IPS-18a (cell line): ENCODE measurements around the gene IL21.
"Not testable (repeated sequence)": the region's sequence is repeated elsewhere in the genome, so short reads cannot be mapped to it uniquely, and the experiment has no call there.

Experiments used
- H3K27ac ChIP-seq: one replicate; pipeline ENCODE4 v1.5.1; 2013; ENCODE audit warnings: low read length
- H3K27me3 ChIP-seq: one replicate; pipeline ENCODE4 v1.6.1; 2013; ENCODE audit warnings: mild to moderate bottlenecking, low read length; ENCODE audit not compliant: control insufficient read depth, insufficient read depth
- H3K36me3 ChIP-seq: one replicate; pipeline ENCODE4 v1.6.1; 2013; ENCODE audit warnings: low read depth, low read length; ENCODE audit not compliant: control insufficient read depth
- H3K4me1 ChIP-seq: one replicate; pipeline ENCODE4 v1.6.1; 2013; ENCODE audit warnings: low read depth, low read length; ENCODE audit not compliant: control insufficient read depth
- H3K4me3 ChIP-seq: one replicate; pipeline ENCODE4 v1.5.1; 2013; ENCODE audit warnings: low read length
- H3K9ac ChIP-seq: one replicate; pipeline ENCODE4 v1.6.1; 2013; ENCODE audit warnings: mild to moderate bottlenecking, low read length, moderate library complexity
- H3K9me3 ChIP-seq: one replicate; pipeline ENCODE4 v1.6.1; 2013; ENCODE audit warnings: low read depth, low read length; ENCODE audit not compliant: control insufficient read depth

The IL21 gene

GRCh38 chr4:122658377-122658776, 37.5 kb upstream of the IL21 start:
- no peak overlapping the region for H3K9ac ChIP-seq
- H3K4me3 ChIP-seq = no peak overlapping the region
- H3K27ac ChIP-seq = no peak overlapping the region

GRCh38 chr4:122657553-122657952, 36.7 kb upstream of the IL21 start:
- Histone ChIP-seq H3K36me3 (no peaks in the 10 kb centered on the region), H3K9me3 (no peaks in the 10 kb centered on the region), H3K4me1 (no peaks in the 10 kb centered on the region), H3K27me3 (no peaks in the 10 kb centered on the region), H3K9ac (no peak overlapping the region), H3K27ac (no peak overlapping the region), H3K4me3 (no peak overlapping the region)

More at GRCh38 chr4:122658377-122658776, 37.5 kb upstream of the IL21 start:
- Histone ChIP-seq H3K36me3 (no peaks in the 10 kb centered on the region), H3K9me3 (no peaks in the 10 kb centered on the region), H3K27me3 (no peaks in the 10 kb centered on the region), H3K4me1 (no peaks in the 10 kb centered on the region)

GRCh38 chr4:122656583-122656982, 35.7 kb upstream of the IL21 start:
- H3K4me1 ChIP-seq, H3K36me3 ChIP-seq, H3K27ac ChIP-seq, H3K27me3 ChIP-seq, H3K9me3 ChIP-seq, H3K9ac ChIP-seq, H3K4me3 ChIP-seq: not testable (repeated sequence)

- H3K9me3 ChIP-seq = no peaks in the 10 kb centered on the region
- no peaks in the 10 kb centered on the region for H3K36me3 ChIP-seq
- no peaks in the 10 kb centered on the region for H3K27me3 ChIP-seq
- H3K27ac ChIP-seq = no peak overlapping the region
- no peak overlapping the region for H3K4me3 ChIP-seq
- no peak overlapping the region for H3K9ac ChIP-seq
- H3K4me1 ChIP-seq = no peaks in the 10 kb centered on the region
Observed at GRCh38 chr4:122652379-122652778, 31.5 kb upstream of the IL21 start.

- Histone ChIP-seq H3K4me3 (no peak overlapping the region), H3K4me1 (no peaks in the 10 kb centered on the region), H3K36me3 (no peaks in the 10 kb centered on the region), H3K9me3 (no peaks in the 10 kb centered on the region), H3K27me3 (no peaks in the 10 kb centered on the region), H3K27ac (no peak overlapping the region), H3K9ac (no peak overlapping the region)
Observed at GRCh38 chr4:122650148-122650547, 29.3 kb upstream of the IL21 start.

GRCh38 chr4:122647656-122648055, 26.8 kb upstream of the IL21 start:
- Histone ChIP-seq H3K27me3 (no peaks in the 10 kb centered on the region), H3K36me3 (no peaks in the 10 kb centered on the region), H3K4me3 (no peak overlapping the region), H3K4me1 (no peaks in the 10 kb centered on the region), H3K9ac (no peak overlapping the region), H3K27ac (no peak overlapping the region), H3K9me3 (no peaks in the 10 kb centered on the region)

GRCh38 chr4:122643257-122643656, 22.4 kb upstream of the IL21 start:
- Histone ChIP-seq H3K9ac (no peak overlapping the region), H3K36me3 (no peaks in the 10 kb centered on the region), H3K4me1 (no peaks in the 10 kb centered on the region), H3K9me3 (no peaks in the 10 kb centered on the region), H3K27me3 (no peaks in the 10 kb centered on the region), H3K4me3 (no peak overlapping the region), H3K27ac (no peak overlapping the region)

GRCh38 chr4:122639181-122639580, 18.3 kb upstream of the IL21 start:
- Histone ChIP-seq H3K4me3 (no peak overlapping the region), H3K36me3 (no peaks in the 10 kb centered on the region), H3K27ac (no peak overlapping the region), H3K4me1 (no peaks in the 10 kb centered on the region), H3K27me3 (no peaks in the 10 kb centered on the region), H3K9ac (no peak overlapping the region), H3K9me3 (no peaks in the 10 kb centered on the region)

GRCh38 chr4:122636697-122637096, 15.8 kb upstream of the IL21 start:
- H3K9me3 ChIP-seq = no peaks in the 10 kb centered on the region

GRCh38 chr4:122635205-122635604, 14.3 kb upstream of the IL21 start:
- no peaks in the 10 kb centered on the region for H3K36me3 ChIP-seq
- H3K27ac ChIP-seq = no peak overlapping the region
- H3K4me3 ChIP-seq = no peak overlapping the region
- no peaks in the 10 kb centered on the region for H3K27me3 ChIP-seq
- peaks cover 3% of the 10 kb centered on the region for H3K4me1 ChIP-seq
- no peaks in the 10 kb centered on the region for H3K9me3 ChIP-seq
- H3K9ac ChIP-seq = no peak overlapping the region

More at GRCh38 chr4:122636697-122637096, 15.8 kb upstream of the IL21 start:
- H3K4me3 ChIP-seq = no peak overlapping the region
- no peak overlapping the region for H3K9ac ChIP-seq
- H3K36me3 ChIP-seq = no peaks in the 10 kb centered on the region
- H3K27me3 ChIP-seq = no peaks in the 10 kb centered on the region
- no peak overlapping the region for H3K27ac ChIP-seq
- peaks cover 3% of the 10 kb centered on the region for H3K4me1 ChIP-seq

- Histone ChIP-seq H3K9me3 (no peaks in the 10 kb centered on the region), H3K27me3 (no peaks in the 10 kb centered on the region), H3K4me1 (peaks cover 3% of the 10 kb centered on the region), H3K36me3 (no peaks in the 10 kb centered on the region), H3K4me3 (no peak overlapping the region), H3K9ac (no peak overlapping the region), H3K27ac (no peak overlapping the region)
Observed at GRCh38 chr4:122633211-122633610, 12.3 kb upstream of the IL21 start.

GRCh38 chr4:122632396-122633143, 11.7 kb upstream of the IL21 start:
- H3K27me3 ChIP-seq = no peaks in the 10 kb centered on the region
- peaks cover 3% of the 10 kb centered on the region for H3K4me1 ChIP-seq
- no peak overlapping the region for H3K9ac ChIP-seq

More at GRCh38 chr4:122632396-122633143, 11.7 kb upstream of the IL21 start:
- Histone ChIP-seq H3K9me3 (no peaks in the 10 kb centered on the region), H3K36me3 (no peaks in the 10 kb centered on the region), H3K4me3 (no peak overlapping the region), H3K27ac (no peak overlapping the region)
